GM12873 (cell line): ENCODE data around the gene QPRT.

Experiments
- TF ChIP-seq, protein P1 (sequence below): IDR thresholded peaks from 2 replicates; pipeline ENCODE4 v1.5.1; 2012; ENCODE audit warnings: low read depth, mild to moderate bottlenecking, moderate library complexity, low read length, control low read depth; ENCODE audit not compliant: insufficient read depth; ENCODE audit errors: missing control alignments

Gene QPRT

DNA sequence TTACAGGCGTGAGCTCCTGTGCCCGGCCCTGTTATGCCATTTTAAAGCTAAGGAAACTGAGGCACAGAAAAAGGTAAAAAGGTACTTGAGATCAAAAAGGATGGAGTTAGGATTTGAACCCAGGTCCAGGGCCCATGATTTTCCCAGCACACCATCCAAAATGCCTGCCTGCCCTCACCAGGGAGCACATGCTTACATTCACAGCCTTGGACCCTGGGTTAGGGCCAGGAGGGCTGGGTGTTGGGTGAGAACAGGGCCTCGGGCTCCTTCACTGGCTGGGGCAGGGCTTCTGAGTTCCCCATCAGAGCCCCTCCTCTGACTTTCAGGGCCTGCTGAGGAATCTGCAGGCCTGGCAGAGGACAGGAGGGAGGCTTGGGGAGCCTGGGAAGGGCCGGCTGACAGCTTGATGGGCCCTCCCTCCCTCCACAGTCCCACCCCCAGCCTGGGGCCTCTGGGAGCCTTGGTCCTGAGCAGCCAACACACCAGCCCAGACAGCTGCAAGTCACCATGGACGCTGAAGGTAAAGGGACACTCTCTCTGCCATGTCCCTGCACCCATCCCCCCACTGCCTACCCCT, at the start of gene QPRT:
QPRT (plus strand) TSS at position 490 of the 577 bp plus-strand sequence; CDS start at position 508, 18 bp downstream.
- TF ChIP-seq, protein P1, sequence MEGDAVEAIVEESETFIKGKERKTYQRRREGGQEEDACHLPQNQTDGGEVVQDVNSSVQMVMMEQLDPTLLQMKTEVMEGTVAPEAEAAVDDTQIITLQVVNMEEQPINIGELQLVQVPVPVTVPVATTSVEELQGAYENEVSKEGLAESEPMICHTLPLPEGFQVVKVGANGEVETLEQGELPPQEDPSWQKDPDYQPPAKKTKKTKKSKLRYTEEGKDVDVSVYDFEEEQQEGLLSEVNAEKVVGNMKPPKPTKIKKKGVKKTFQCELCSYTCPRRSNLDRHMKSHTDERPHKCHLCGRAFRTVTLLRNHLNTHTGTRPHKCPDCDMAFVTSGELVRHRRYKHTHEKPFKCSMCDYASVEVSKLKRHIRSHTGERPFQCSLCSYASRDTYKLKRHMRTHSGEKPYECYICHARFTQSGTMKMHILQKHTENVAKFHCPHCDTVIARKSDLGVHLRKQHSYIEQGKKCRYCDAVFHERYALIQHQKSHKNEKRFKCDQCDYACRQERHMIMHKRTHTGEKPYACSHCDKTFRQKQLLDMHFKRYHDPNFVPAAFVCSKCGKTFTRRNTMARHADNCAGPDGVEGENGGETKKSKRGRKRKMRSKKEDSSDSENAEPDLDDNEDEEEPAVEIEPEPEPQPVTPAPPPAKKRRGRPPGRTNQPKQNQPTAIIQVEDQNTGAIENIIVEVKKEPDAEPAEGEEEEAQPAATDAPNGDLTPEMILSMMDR = no peak

DNA sequence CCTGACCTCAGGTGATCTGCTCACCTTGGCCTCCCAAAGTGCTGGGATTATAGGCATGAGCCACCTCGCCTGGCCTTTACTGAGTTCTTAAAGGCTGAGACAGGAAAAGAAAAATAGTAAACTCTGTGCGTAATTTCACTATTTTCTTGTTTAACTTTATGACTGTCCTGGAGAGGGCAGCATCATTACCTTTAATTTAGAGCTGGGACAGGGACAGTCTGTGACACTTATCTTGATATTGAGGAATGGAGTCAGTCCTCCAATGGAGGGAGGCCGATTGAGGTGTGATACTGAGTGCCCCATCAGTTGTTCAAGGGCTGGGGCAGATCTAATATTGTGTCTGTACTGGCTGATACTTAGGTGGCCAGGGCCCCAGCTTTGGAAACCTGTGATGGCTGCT, 37.4 kb upstream of the QPRT start:
- TF ChIP-seq, protein P1 = peak; percentile 17

DNA sequence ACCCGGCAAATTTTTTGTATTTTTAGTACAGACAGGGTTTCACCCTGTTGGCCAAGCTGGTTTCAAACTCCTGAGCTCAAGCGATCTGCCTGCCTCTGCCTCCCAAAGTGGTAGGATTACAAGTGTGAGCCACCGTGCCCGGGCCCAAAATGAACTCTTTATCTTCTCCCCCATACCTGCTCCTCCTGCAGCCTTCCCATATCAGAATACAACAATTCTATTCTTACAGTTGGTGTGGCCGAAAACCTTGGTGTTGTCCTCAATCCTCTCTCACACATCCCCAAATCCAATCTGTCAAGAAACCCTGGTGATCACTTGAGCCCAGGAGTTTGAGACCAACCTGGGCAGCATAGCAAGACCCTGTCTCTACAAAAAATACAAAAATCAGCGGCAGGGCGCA, 35.4 kb upstream of the QPRT start:
- TF ChIP-seq, protein P1 = no peak

DNA sequence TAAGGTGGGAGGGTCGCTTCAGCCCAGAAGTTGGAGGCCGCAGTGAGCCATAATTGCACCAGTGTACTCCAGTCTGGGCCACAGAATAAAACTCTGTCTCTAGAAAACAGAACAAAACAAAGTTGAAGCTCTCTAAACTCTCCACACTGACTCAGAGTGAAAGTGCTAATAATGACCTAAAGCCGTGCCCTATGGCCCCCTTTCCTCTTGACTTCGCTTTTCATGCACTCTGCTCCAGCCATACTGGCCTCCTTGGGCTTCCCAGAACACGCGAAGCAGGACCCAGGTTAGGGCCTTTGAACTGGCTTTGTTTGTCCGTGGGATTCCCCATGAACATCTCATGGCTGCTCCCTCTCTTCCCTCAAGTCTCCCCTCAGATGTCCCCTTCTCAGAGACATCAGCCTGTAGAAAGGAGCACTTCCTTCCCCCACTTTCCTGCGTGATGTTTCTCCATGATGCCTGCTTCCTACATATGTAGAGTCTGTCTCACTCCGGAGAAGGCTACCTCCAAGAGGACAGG, 34.6 kb upstream of the QPRT start:
- TF ChIP-seq, protein P1 = no peak

DNA sequence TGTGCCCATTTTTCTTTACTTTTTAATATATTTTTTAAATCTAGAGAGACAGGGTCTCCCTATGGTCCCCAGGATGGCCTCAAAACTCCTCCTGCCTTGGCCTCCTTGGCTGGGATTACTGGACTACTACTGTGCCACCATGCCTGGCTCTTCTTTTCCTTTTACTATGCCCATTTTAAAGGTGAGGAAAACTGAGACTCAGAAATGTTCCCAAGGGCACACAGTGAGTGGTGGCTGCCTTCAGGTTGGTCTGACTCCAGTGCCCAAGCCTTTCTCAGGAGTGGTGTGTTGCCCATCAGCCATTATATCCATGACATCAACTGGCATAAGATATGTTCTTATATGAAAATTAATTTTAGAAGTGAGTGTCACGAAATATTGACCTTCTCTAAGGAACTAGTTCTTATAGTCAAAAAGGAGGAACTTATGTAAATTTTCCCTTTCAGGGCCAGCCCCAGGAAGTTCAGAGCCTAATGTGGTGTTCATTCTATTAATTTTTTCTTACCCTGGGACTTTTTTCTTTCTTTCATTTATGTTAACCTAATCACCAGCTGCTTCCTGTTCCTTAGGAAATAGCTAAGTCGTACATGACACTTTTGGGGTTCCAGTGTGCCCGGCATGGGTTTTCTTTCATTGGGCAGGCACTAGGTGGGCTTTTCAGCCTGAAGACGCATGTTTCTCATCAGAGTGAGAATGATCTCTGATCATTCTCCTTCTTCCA, 33.8 kb upstream of the QPRT start:
- TF ChIP-seq, protein P1 = no peak

DNA sequence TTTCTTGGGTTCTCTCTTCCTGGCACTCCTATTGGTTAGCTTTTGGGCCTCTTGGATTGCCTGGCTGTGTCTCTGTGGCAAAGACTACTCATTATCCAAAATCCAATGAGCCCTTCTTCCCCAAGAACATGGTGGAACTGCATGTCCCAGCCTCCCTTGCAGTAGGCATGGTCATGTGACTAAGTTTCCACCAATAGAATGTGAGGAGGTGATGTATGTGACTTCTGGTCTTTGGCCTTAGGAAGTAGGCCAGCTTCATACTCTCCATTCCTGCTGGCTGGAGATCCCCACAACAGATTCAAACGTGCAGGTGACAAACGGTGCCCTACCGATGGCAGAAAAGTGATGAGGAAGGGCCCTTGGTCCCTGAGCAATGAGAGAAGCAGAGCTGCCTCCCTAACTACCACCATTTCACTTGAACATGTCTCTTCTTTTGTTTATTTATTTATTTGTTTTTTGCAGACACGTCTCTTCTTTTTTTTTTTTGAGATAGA, 33.2 kb upstream of the QPRT start:
- TF ChIP-seq, protein P1 = no peak

DNA sequence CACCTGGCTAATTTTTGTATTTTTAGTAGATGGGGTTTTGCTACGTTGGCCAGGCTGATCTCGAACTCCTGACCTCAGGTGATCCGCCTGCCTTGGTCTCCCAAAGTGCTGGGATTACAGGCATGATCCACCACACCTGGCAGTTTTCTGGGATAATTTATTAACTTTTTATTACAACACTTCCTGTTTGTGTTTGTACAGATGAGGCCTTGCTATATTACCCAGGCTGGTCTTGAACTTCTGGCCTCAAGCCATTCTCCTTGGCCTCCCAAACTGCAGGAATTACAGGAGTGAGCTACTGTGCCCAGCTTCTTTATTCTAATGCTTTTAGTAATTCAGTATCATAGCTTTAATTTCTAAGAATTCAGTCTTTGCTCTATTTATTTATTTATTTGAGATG, 32.0 kb upstream of the QPRT start:
- TF ChIP-seq, protein P1 = no peak
